HG03280 (cell line): ENCODE data around the gene GTF2E1.
"Not testable (repeated sequence)": the region's sequence is repeated elsewhere in the genome, so short reads cannot be mapped to it uniquely, and the experiment has no call there.

Experiments
- ATAC-seq: cut with Tn5 transposase; IDR thresholded peaks from one replicate; pipeline ENCODE4 v1.9.1; 2021; ENCODE audit warnings: mild to moderate bottlenecking, moderate library complexity; ENCODE audit not compliant: unreplicated experiment

GTF2E1 gene

DNA sequence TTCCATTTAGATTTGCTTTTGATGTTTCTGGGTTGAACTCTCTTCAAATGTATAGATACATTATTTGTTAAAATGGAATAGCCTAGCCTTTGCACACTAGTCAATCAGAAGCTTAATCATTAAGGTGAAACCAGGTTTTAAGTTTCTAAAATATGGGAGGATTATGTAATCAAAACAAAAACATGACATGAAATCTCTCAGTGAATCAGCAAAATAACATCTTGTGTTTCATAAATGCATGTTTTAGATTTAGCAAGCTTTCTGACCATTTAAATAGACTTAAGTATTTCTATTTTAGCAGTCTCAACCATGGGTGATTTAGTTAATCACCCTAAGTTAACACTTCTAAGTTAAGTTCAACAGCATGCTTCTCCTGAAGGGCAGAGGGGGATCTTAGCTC lies 11.3 kb downstream of the GTF2E1 start:
- ATAC-seq = no peak

DNA sequence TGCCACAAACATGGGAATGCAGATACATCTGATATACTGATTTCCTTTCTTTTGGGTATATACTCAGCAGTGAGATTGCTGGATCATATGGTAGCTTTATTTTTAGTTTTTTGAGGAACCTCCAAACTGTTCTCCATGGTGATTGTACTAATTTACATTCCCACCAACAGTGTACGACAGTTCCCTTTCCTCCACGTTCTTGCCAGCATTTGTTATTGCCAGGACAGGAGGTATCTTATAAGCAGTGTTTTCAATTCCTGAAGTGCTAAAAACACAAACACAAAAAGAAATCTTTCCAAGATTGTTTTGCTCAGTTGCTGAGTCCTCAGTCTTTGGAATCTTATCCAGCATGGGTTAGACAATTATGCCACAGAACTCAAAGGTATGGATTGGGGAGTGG lies 13.5 kb downstream of the GTF2E1 start:
- ATAC-seq = no peak

DNA sequence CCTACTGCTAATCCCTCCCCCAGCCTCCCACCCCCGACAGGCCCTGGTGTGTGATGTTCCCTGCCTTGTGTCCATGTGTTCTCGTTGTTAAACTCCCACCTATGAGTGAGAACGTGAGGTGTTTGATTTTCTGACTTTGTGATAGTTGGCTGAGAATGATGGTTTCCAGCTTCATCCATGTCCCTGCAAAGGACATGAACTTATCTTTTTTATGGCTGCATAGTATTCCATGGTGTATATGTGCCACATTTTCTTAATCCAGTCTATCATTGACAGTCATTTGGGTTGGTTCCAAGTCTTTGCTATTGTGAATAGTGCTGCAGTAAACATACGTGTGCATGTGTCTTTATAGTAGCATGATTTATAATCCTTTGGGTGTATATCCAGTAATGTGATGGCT lies 16.0 kb downstream of the GTF2E1 start:
- not testable (repeated sequence) for ATAC-seq

DNA sequence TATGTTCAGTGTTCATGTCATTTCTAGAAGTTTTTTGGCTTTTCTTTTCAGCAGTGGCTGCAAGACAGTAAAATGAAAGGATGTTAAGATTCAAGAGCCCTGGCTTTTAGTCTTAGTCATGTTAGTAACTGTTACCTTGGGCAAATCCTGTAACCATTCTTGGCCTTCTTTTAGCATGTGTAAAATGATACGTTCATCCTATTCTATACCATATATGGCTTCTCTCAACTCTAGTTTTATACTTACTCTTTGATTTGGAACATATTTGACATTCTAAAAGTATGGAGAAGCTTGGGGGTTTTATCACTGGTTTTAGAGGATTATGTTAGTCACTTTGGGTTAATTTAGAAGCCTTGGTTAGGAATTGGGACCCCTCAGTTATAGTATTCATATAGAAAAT lies 20.1 kb downstream of the GTF2E1 start:
- ATAC-seq = no peak

DNA sequence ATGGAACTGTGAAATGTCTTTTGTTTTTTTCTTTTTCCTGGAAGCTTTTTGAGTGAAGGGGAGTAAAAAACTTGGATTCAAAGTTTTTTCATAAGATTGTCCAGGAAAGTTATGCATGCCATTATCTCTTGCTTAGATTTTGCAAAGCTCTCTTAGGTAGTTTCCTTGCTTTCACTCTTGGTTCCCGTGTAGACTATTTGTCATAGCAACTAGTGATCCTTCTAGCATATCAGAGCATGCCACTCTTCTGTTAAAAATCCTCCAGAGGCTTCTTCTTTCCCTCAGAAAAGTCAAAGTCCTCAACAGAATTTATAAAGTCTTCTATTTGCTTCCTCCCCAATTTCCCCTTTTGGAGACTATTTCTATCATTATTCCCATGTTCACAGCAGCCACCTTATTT lies 21.1 kb downstream of the GTF2E1 start:
- ATAC-seq = peak; percentile 78

DNA sequence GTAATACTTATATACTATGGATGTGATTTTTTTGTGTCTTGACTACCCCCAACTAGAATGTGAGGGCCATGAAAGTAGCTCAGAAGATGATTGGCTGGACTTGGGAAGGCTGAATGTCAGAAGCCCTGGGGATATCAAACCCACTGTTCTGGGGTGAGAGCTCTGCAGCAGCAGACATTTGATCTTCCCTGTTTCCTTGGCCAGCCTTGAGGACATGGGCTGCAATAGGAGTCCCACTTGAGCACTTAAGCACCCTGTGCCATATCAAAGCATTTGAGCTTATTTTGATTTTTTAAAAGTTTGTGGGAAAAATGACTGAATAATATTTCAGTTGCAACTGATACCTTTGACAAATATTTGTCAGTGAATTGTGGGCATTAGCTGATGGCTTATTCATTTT lies 21.7 kb downstream of the GTF2E1 start:
- no peak for ATAC-seq

DNA sequence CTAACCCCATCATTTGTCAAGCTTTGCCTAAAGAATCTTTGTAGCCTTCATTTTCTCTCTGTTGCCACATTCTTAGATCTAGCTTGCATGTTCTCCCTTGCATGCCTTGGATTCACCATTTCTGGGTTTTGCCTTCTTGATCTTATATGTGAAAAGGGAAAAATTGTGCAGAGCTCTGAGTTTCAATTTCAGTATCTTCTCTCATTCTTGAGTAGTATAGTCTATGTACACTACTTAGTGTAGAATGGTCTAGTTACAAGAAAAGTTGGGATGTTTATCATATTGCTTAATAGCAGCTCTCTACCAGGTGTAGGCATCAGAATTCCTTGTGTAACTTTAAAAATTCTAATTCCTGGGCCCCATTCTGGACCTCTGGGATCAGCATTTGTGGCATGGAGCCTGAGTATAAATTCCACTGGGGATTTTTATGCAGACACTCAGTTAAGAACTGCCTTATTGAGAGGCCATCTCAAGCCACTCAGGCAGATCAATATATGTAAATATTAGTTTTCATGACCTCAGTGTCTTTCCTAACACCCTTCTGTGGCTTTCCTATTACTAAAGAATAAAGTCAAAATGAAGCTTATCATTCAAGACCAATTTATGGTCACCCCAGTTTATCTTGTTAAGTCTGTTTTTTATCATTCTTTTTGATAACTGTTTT lies 23.4 kb downstream of the GTF2E1 start:
- peak; percentile 62 for ATAC-seq

DNA sequence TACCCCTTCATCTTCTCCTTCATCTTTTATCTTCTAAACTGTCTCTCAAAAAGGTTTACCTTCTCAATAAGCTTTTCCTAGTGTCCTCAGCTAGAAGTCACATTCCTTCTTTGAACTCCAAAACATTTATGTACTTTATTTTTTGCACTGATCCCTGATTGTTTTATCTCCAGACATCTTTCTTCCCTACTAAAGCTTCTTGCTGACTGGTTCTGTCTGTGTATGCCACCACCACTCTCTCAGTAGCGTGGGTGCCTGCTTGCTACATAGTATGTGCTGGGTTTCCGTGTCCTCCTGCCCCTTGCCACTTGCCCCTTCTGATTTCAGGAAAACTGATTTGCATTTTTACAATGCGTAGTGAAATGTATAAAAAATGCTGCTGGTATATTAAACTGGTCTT lies 24.0 kb downstream of the GTF2E1 start:
- ATAC-seq = no peak

DNA sequence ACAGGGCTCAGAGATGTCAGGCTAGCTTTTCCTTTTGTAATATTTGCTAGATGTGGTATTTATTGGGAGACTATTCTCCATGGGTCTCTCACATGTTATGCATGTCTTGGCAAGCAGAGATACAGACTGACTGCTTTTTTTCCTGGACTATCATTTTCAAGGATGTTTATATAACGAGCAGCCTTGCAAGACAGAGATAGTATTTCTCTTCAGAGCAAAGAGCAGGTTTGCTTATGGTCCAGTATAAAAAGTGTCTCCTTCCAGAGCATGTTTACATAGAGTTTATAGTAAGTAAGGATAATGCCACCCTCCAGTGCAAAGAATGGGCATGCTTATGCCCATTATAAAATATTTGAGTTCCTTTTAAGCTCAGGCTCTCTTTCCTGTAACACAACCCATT lies 24.6 kb downstream of the GTF2E1 start:
- no peak for ATAC-seq

DNA sequence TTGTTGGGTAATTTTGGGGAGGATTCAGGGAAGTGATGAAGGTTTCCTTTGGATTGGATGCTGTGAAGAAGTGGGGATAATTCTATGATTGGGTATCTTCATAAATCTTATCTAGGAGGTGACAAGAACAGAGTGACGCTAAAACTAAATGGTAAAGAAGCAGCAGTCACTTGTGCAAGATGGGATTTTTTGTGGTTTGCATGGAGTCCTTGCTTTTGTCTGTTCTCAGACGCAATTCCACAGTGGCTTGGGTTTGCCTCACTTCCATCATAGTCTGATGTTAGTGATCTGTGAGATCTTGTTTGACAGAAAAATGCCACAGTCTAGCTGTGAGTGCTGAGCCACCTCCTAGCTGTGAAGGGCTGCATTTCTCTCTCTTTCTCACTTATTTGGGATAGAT lies 26.9 kb downstream of the GTF2E1 start:
- ATAC-seq = no peak

DNA sequence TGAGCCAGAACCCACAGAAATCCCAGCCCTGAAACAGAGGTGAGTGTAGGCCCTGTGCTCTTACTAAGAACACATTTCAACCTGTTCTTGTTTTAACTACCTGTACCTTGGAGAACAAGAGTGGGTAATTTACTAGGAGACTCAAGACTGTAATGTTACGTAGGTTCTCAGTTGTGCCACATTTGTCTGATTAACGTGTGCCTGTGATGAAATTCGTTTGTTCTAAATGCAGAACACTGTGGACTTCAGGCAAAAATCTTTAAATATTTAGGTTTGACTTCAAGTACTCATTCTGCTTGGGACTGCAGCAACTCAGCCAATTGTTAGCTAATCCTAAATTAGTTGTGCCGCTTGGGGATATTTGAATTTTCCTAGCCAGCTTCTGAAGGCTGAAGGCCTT lies 28.3 kb downstream of the GTF2E1 start:
- ATAC-seq = no peak

DNA sequence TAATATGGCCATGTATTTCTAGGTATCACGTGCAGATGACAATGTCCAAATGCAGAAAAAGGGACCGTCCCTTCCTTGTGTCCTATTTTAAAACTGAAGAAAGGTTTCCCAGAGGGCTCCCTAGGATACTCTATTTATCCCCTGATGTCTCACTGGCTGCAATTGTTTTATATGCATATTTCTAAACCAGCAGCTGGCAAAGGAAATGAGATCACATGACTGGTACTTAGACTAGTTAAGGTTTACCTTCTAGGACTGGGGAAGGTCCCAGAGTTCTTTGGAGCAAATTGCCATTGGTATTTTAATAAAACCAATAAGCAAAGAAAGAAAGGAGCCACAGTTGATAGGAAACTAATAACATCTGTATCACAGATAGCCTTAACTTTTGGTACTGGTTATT lies 29.5 kb downstream of the GTF2E1 start:
- ATAC-seq = no peak

DNA sequence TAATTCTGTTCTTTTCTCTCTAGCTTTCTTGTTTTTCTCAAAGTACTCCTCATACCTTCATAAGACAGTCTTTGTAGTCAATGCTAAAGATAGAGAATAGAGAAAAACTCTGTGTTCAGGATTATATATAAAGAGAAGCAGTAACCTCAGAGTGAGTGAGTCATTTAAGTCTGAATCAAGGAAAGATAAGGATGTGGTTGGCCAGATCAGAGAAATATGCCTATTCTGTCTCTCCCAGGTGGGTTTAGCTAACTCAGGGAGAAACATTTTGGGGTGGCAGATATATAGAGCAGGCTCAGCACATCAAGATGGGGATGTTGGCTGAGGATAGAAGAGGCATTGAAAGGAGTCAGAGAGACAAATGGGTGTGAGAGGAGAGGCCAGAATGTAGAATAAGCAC lies 31.4 kb downstream of the GTF2E1 start:
- no peak for ATAC-seq

DNA sequence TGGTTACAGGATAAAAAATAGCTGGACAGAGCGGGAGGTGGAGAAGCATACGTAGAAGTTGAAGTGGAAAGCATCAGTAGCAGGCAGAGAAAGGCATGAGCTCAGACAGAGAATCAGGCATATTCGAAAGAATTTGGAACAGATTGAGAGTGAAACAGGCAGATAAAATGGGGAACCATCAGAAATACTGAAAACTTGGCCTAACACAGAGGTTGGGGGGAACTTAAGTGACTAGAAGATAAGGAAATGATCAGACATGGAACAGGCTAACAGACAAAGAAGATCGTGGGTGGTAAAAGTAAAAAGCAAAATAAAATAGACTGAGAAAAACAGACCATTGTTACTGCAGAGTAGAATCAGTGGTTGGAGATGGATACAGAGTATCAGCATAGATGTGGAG lies 32.9 kb downstream of the GTF2E1 start:
- ATAC-seq = no peak

DNA sequence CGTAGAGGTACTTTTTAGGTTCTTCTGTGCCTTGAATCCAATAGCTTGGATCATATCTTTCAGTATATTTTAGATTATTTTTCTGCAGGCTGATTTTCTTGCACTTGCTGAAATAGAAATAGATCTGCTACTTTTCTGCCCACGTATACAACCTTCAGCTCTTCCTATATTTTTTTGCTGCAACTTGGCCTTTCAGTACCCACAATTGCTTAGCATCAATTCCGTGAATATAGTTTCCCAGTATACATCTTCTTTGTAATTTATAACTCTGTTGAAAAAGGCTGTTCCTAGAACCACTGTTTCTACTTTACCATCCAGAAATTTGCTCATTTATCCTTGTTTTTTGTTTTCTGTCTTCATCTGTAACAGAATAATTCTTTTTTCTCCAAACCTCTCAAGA lies 36.2 kb downstream of the GTF2E1 start:
- no peak for ATAC-seq

DNA sequence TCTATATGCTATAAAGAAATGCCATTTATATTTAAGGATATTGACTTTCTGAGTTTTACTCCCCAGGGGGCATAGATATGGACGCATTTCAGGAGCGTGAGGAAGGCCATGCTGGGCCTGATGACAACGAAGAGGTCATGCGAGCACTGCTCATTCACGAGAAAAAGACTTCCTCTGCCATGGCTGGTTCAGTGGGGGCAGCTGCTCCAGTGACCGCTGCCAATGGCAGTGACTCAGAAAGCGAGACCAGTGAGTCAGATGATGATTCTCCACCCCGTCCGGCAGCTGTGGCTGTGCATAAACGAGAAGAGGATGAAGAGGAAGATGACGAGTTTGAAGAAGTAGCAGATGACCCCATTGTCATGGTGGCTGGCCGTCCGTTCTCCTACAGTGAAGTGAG lies 38.4 kb downstream of the GTF2E1 start:
- peak; percentile 96 for ATAC-seq

DNA sequence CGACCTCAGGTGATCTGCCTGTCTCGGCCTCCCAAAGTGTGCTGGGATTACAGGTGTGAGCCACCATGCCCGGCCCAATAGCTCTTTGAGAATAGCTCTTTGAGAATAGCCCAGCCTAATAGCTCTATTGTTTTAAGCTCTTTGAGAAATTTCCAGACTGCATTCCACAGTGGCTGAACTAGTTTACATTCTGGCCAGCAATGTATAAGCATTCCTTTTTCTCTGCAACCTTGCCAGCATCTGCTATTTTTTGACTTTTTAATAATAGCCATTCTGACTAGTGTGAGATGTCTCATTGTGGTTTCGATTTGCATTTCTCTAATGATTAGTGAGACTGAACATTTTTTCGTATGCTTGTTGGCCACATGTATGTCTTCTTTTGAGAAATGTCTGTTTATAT lies 43.3 kb downstream of the GTF2E1 start:
- peak; percentile 59 for ATAC-seq

DNA sequence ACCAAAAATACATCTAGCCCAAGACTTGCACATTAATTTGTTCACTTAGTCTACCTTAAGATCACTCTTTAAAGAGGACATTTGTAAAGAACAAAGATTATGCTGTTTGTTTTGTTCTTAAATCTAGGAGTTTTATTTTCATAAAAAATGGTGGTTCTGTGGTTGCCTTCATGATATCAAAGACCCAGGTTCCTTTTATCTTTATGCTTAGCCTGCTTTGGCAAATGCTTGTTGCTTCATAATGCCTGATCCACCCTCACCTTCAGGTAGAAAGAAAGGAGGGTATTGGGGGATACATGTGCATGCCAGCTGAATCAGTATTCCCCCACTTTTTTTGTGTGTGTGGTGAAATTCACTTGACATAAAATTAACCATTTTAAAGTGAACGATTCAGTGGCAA lies 48.5 kb downstream of the GTF2E1 start:
- no peak for ATAC-seq

DNA sequence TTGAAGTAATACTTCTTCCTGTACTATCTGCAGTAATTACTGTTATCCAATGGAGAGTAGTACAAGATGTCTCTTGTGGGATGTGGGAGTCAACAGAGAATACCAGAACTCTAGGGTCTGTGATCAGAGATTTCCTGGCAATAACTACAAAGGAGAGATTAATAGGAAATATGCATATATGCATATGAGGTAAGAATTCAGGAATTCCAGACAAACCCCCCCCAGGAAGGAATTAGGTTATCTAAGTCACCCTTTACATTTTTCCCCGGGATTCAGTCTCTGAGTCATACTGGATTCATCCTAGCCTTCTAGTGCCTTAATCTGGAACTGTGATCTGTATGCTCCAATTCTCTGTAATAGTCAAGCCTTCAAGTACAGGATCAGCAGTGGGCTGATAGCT lies 49.4 kb downstream of the GTF2E1 start:
- ATAC-seq = no peak

DNA sequence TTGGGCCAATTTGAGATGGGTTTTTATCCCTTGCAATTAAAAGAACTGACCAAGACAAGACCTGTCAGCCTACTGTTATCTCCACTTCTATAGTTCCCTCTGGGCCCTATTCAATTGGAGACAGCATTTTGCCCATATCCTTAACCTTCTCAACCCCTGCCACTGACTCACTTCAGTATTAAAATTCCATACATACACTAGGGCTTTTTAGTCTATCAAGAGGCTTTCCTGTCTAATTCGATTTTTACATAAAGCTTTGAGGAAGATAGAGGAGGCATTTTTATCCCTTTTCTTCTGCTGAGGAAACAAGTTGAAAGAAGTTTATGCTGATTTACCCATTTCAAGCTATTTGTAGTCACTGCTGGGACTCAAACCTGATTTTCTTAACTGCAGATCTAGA lies 51.1 kb downstream of the GTF2E1 start:
- no peak for ATAC-seq

DNA sequence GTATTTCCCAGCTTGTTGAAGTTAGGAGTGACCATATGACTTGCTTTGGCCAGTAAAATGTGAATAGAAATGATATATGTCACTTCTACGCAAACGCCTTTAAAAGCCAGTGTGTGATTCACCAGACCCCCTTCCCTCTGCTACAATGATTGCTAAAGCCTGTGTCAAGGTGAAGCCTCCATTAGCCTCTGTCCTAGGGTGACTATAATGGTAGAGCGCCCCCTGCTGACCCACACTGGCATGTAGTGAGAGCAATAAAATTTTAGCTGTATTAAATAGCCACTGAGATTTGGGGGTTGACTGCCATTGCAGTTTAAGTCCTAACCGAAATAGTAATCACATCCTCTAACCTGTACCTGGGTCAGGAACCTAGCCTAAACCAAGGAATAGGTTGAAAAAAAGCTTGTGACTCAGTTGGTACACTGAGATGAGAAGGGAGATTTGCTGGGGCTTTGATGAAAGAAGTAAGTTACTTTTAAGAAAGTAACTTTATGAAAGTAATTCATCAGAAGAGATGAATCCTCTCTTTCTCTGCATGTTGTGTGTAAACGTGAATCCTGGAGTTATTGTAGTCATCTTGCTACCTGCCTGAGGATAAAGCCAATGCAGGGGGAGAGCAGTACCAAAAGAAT lies 52.6 kb downstream of the GTF2E1 start:
- ATAC-seq = peak; percentile 97

DNA sequence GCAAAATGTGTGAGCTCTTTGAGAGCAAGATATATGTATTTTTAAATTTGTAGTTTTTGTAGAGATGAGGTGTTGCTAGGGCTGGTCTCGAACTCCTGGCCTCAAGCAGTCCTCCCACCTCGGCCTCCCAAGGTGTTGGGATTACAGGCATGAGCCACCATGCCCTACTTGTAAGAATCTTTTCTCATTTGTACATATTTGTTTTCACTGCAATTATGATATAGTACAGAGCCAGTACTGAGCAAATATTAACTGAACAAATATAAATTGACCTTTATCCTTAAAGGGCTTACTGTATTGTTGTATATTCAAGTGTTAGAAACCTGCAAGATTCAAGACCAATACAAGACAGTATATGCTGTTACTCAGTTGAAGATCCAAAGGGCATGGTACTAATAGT lies 53.4 kb downstream of the GTF2E1 start:
- no peak for ATAC-seq

DNA sequence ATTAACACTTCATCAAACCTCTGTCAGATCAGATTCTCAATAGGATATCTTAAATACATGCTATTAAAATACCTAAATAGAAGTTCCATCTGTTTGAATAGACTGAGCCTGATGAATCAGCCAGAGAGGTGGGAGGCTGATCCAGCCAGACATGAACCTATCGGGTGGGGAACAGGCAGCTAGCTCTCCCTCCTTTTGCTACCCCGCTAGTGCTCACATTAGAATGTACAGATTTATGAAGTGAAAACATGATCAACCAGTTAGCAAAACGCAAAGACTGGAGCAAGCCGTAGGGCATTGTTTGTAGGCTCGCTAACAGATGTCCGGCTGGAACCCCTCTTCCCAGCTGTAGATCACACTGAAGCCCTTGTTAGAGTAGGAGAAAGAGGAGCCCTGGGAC lies 54.4 kb downstream of the GTF2E1 start:
- ATAC-seq = no peak
